DND-41 (cell line): ENCODE data around the gene NPNT.

Source experiments
- ATAC-seq: fragments of 200-7000 bp; cut with Tn5 transposase; 3 replicates; pipeline ENCODE4 v1.9.1; 2021; ENCODE audit warnings: low read depth; ENCODE audit not compliant: insufficient read depth
- DNase-seq: peaks from one replicate; pipeline ENCODE4 v3.0.0-alpha.2; 2020
- H2AFZ ChIP-seq: 2 replicates; pipeline ENCODE4 v1.6.0; 2012; ENCODE audit warnings: low read depth, low read length
- H3K27ac ChIP-seq: 2 replicates; pipeline ENCODE4 v1.5.1; 2012; ENCODE audit warnings: low read length, inconsistent platforms
- H3K27me3 ChIP-seq: fragments of 200-600 bp; sonication (generic); 2 replicates; pipeline ENCODE4 v1.6.0; 2012; ENCODE audit warnings: low read length, mild to moderate bottlenecking, inconsistent platforms; ENCODE audit not compliant: insufficient read depth, poor library complexity
- H3K36me3 ChIP-seq: 2 replicates; pipeline ENCODE4 v1.5.1; 2012; ENCODE audit warnings: low read length, inconsistent platforms; ENCODE audit not compliant: insufficient read depth
- H3K4me1 ChIP-seq: 2 replicates; pipeline ENCODE4 v1.5.1; 2012; ENCODE audit warnings: mild to moderate bottlenecking, low read length; ENCODE audit not compliant: insufficient read depth
- H3K4me2 ChIP-seq: 2 replicates; pipeline ENCODE4 v1.6.0; 2012; ENCODE audit warnings: mild to moderate bottlenecking, moderate library complexity, low read length, inconsistent platforms; ENCODE audit not compliant: insufficient read depth
- H3K4me3 ChIP-seq, 2 experiments: fragments of 200-600 bp in 1 of 2; shearing (Covaris generic) in 1 of 2; 2 replicates each; pipeline ENCODE4 v1.5.1; 2012 to 2016; ENCODE audit warnings: inconsistent platforms in 2 of 2, low read length in 2 of 2, mild to moderate bottlenecking in 2 of 2, low read depth in 1 of 2, moderate library complexity in 1 of 2
- H3K79me2 ChIP-seq: 2 replicates; pipeline ENCODE4 v1.6.0; 2012; ENCODE audit warnings: low read length, inconsistent platforms; ENCODE audit not compliant: insufficient read depth
- H3K9ac ChIP-seq: 2 replicates; pipeline ENCODE4 v1.6.0; 2012; ENCODE audit warnings: low read depth, mild to moderate bottlenecking, inconsistent platforms, low read length, moderate library complexity
- H3K9me3 ChIP-seq: 2 replicates; pipeline ENCODE4 v1.5.1; 2012; ENCODE audit warnings: low read length, moderate library complexity, mild to moderate bottlenecking, inconsistent platforms; ENCODE audit not compliant: insufficient read depth, severe bottlenecking
- H4K20me1 ChIP-seq: 2 replicates; pipeline ENCODE4 v1.6.0; 2012; ENCODE audit warnings: low read length; ENCODE audit not compliant: insufficient read depth
- CTCF ChIP-seq: IDR thresholded peaks from 2 replicates; pipeline ENCODE4 v1.5.1; 2012; ENCODE audit warnings: borderline replicate concordance, low read length, moderate library complexity, mild to moderate bottlenecking; ENCODE audit not compliant: poor library complexity, severe bottlenecking; ENCODE audit errors: extremely low read depth
- EZH2 ChIP-seq: IDR thresholded peaks from 3 replicates; pipeline ENCODE4 v1.6.1; 2012; ENCODE audit warnings: borderline replicate concordance, low read depth, mild to moderate bottlenecking, moderate library complexity, low read length, inconsistent platforms; ENCODE audit not compliant: severe bottlenecking

NPNT gene

GRCh38 chr4:105858466-105859040 lies 36.7 kb upstream of the NPNT start:
- H3K36me3 ChIP-seq: no peaks in the 10 kb centered on the region
- H3K27me3 ChIP-seq: no peaks in the 10 kb centered on the region
- no peak overlapping the region for H2AFZ ChIP-seq
- H3K79me2 ChIP-seq: no peaks in the 10 kb centered on the region
- no peak overlapping the region for H3K4me2 ChIP-seq
- H3K9me3 ChIP-seq: peaks cover 10% of the 10 kb centered on the region
- no peaks in the 10 kb centered on the region for H4K20me1 ChIP-seq
- TF ChIP-seq EZH2 (no peak), CTCF (no peak)
- H3K4me3 ChIP-seq: no peak overlapping the region
- no peak overlapping the region for H3K27ac ChIP-seq
- H3K4me1 ChIP-seq: no peaks in the 10 kb centered on the region
- H3K9ac ChIP-seq: no peak overlapping the region
- DNase-seq (no peak), ATAC-seq (no peak)

- Histone ChIP-seq H3K4me2 (no peak overlapping the region), H3K9me3 (peaks cover 10% of the 10 kb centered on the region), H3K27me3 (no peaks in the 10 kb centered on the region), H3K9ac (no peak overlapping the region), H3K4me3 (no peak overlapping the region), H3K27ac (no peak overlapping the region), H3K36me3 (no peaks in the 10 kb centered on the region), H4K20me1 (no peaks in the 10 kb centered on the region), H2AFZ (no peak overlapping the region), H3K4me1 (no peaks in the 10 kb centered on the region), H3K79me2 (no peaks in the 10 kb centered on the region)
- TF ChIP-seq CTCF (no peak), EZH2 (no peak)
- DNase-seq (no peak), ATAC-seq (no peak)
Observed at GRCh38 chr4:105859233-105859632, 36.0 kb upstream of the NPNT start.

GRCh38 chr4:105870963-105871362 lies 24.3 kb upstream of the NPNT start:
- no peak for ATAC-seq
- Histone ChIP-seq H3K4me1 (no peaks in the 10 kb centered on the region), H3K4me3 (no peak overlapping the region), H3K27me3 (no peaks in the 10 kb centered on the region), H3K9me3 (no peaks in the 10 kb centered on the region), H3K36me3 (no peaks in the 10 kb centered on the region), H2AFZ (no peak overlapping the region), H3K9ac (no peak overlapping the region), H4K20me1 (no peaks in the 10 kb centered on the region), H3K79me2 (no peaks in the 10 kb centered on the region), H3K4me2 (no peak overlapping the region), H3K27ac (no peak overlapping the region)
- no peak for DNase-seq
- TF ChIP-seq EZH2: no peak
- TF ChIP-seq CTCF: no peak

GRCh38 chr4:105871997-105872396 lies 23.3 kb upstream of the NPNT start:
- Histone ChIP-seq H4K20me1 (no peaks in the 10 kb centered on the region), H3K27me3 (no peaks in the 10 kb centered on the region), H2AFZ (no peak overlapping the region), H3K36me3 (no peaks in the 10 kb centered on the region), H3K27ac (no peak overlapping the region), H3K9me3 (no peaks in the 10 kb centered on the region), H3K4me2 (no peak overlapping the region), H3K4me3 (no peak overlapping the region), H3K9ac (no peak overlapping the region), H3K4me1 (no peaks in the 10 kb centered on the region), H3K79me2 (no peaks in the 10 kb centered on the region)
- TF ChIP-seq EZH2 (no peak), CTCF (no peak)
- ATAC-seq (no peak), DNase-seq (no peak)
